SU-DHL-6 (cell line): ENCODE results near the gene PDZD7.

Source experiments
- EZH2phosphoT487 ChIP-seq: fragments of 200-600 bp; sonication (generic), shearing (Covaris generic); conservative IDR thresholded peaks from 2 replicates; pipeline ENCODE4 v1.6.1; 2018; ENCODE audit warnings: mild to moderate bottlenecking, antibody characterized with exemption, low read length, moderate library complexity, mixed read lengths
- TF ChIP-seq, protein P1 (sequence below): fragments of 200-600 bp; sonication (generic); IDR thresholded peaks from one replicate; pipeline ENCODE4 v1.5.1; 2017; ENCODE audit warnings: antibody characterized with exemption, mild to moderate bottlenecking, low read length, moderate library complexity; ENCODE audit not compliant: insufficient read depth, poor library complexity, severe bottlenecking

DNA sequence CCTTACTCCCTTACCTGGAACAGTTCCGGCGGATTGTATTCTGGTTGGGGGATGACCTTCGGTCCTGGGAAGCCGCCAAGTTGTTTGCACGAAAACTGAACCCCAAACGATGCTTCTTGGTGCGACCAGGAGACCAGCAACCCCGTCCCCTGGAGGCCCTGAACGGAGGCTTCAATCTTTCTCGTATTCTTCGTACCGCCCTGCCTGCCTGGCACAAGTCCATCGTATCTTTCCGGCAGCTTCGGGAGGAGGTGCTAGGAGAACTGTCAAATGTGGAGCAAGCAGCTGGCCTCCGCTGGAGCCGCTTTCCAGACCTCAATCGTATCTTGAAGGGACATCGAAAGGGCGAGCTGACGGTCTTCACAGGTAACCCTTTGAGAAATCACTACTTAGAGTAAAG is 41.8 kb downstream of the PDZD7 start:
- TF ChIP-seq, protein P1, sequence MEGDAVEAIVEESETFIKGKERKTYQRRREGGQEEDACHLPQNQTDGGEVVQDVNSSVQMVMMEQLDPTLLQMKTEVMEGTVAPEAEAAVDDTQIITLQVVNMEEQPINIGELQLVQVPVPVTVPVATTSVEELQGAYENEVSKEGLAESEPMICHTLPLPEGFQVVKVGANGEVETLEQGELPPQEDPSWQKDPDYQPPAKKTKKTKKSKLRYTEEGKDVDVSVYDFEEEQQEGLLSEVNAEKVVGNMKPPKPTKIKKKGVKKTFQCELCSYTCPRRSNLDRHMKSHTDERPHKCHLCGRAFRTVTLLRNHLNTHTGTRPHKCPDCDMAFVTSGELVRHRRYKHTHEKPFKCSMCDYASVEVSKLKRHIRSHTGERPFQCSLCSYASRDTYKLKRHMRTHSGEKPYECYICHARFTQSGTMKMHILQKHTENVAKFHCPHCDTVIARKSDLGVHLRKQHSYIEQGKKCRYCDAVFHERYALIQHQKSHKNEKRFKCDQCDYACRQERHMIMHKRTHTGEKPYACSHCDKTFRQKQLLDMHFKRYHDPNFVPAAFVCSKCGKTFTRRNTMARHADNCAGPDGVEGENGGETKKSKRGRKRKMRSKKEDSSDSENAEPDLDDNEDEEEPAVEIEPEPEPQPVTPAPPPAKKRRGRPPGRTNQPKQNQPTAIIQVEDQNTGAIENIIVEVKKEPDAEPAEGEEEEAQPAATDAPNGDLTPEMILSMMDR = no peak
- no peak for TF ChIP-seq EZH2phosphoT487
